WTC11 (cell line): ENCODE results near the gene FES. TPM values are rescaled to one million over a fixed set of nuclear protein-coding genes. Genes with fewer than 3 reads are reported as not detected.

Experiments used
- ATAC-seq: fragments of 200-7000 bp; cut with Tn5 transposase; 2 replicates; pipeline ENCODE4 v1.10.0; 2021; ENCODE audit warnings: mild to moderate bottlenecking, moderate library complexity
- CTCF ChIA-PET: fragments of 300-600 bp; sonication (Branson Sonifier 250); formaldehyde crosslinking; loops from one replicate; lab custom pipeline; 2021; ENCODE audit warnings: antibody characterized with exemption; lab: Charles Lee
- POLR2A ChIA-PET: fragments of 350-600 bp; sonication (Branson Sonifier 250); formaldehyde crosslinking; loops from one replicate; lab custom pipeline; 2021; ENCODE audit warnings: antibody characterized with exemption; lab: Charles Lee
- DNase-seq: peaks from one replicate; pipeline ENCODE4 v3.0.0; 2021; ENCODE audit warnings: low spot score
- H3K27ac Mint-ChIP-seq: 2 replicates; pipeline ENCODE4 v1.8.0; 2021; ENCODE audit warnings: mixed read lengths
- H3K27me3 Mint-ChIP-seq: 2 replicates; pipeline ENCODE4 v1.8.0; 2021; ENCODE audit warnings: low read depth, mild to moderate bottlenecking, moderate library complexity, mixed read lengths
- H3K36me3 Mint-ChIP-seq: 2 replicates; pipeline ENCODE4 v1.8.0; 2021; ENCODE audit warnings: mixed read lengths
- H3K4me1 Mint-ChIP-seq: 2 replicates; pipeline ENCODE4 v1.8.0; 2022; ENCODE audit warnings: mixed read lengths
- H3K4me3 Mint-ChIP-seq: 2 replicates; pipeline ENCODE4 v1.8.0; 2021; ENCODE audit warnings: mild to moderate bottlenecking, moderate library complexity, mixed read lengths
- H3K9me3 Mint-ChIP-seq: 2 replicates; pipeline ENCODE4 v1.8.0; 2021; ENCODE audit warnings: mixed read lengths
- AFF4 ChIP-seq: sonication (generic); formaldehyde crosslinking; IDR thresholded peaks from 2 replicates; pipeline ENCODE4 v1.8.1; 2023; ENCODE audit warnings: mild to moderate bottlenecking, missing genetic modification reagents, borderline replicate concordance
- ATF1 ChIP-seq: sonication (generic); formaldehyde crosslinking; IDR thresholded peaks from 2 replicates; pipeline ENCODE4 v1.8.1; 2023; ENCODE audit warnings: mild to moderate bottlenecking, moderate library complexity, missing genetic modification reagents
- ATF2 ChIP-seq: sonication (generic); formaldehyde crosslinking; IDR thresholded peaks from 2 replicates; pipeline ENCODE4 v1.8.1; 2022; ENCODE audit warnings: low read depth, missing genetic modification reagents, borderline replicate concordance
- CDX4 ChIP-seq: fragments of 250-450 bp; sonication (Bioruptor Pico); IDR thresholded peaks from 2 replicates; pipeline ENCODE4 v1.9.0; 2021; ENCODE audit warnings: moderate library complexity, mild to moderate bottlenecking, inconsistent platforms, borderline replicate concordance
- CREM ChIP-seq: sonication (generic); formaldehyde crosslinking; IDR thresholded peaks from 2 replicates; pipeline ENCODE4 v1.8.1; 2022; ENCODE audit warnings: mild to moderate bottlenecking, missing genetic modification reagents, moderate library complexity
- E2F1 ChIP-seq: sonication (generic); formaldehyde crosslinking; IDR thresholded peaks from 2 replicates; pipeline ENCODE4 v1.8.0; 2022; ENCODE audit warnings: mild to moderate bottlenecking, missing genetic modification reagents
- ETV6 ChIP-seq: sonication (generic); formaldehyde crosslinking; IDR thresholded peaks from 2 replicates; pipeline ENCODE4 v1.8.1; 2022; ENCODE audit warnings: mild to moderate bottlenecking, missing genetic modification reagents
- FOXP1 ChIP-seq: sonication (generic); formaldehyde crosslinking; IDR thresholded peaks from 2 replicates; pipeline ENCODE4 v1.8.0; 2022; ENCODE audit warnings: missing genetic modification reagents, mild to moderate bottlenecking, moderate library complexity, borderline replicate concordance
- MAX ChIP-seq: sonication (generic); formaldehyde crosslinking; IDR thresholded peaks from 2 replicates; pipeline ENCODE4 v1.8.0; 2022; ENCODE audit warnings: mild to moderate bottlenecking, missing genetic modification reagents
- NFE2L1 ChIP-seq: sonication (generic); formaldehyde crosslinking; IDR thresholded peaks from 2 replicates; pipeline ENCODE4 v1.8.1; 2023; ENCODE audit warnings: missing genetic modification reagents
- NR2C2 ChIP-seq: sonication (generic); formaldehyde crosslinking; IDR thresholded peaks from 2 replicates; pipeline ENCODE4 v1.8.0; 2022; ENCODE audit warnings: mild to moderate bottlenecking, missing genetic modification reagents
- PREB ChIP-seq: sonication (generic); formaldehyde crosslinking; IDR thresholded peaks from 2 replicates; pipeline ENCODE4 v1.8.1; 2022; ENCODE audit warnings: mild to moderate bottlenecking, missing genetic modification reagents, moderate library complexity, borderline replicate concordance
- PRRX2 ChIP-seq: fragments of 250-450 bp; sonication (Bioruptor Pico); IDR thresholded peaks from 2 replicates; pipeline ENCODE4 v1.8.0; 2021; ENCODE audit warnings: mild to moderate bottlenecking
- SOX15 ChIP-seq: fragments of 250-450 bp; sonication (Bioruptor Pico); IDR thresholded peaks from 2 replicates; pipeline ENCODE4 v1.9.0; 2021; ENCODE audit warnings: mild to moderate bottlenecking
- TEAD4 ChIP-seq: sonication (generic); formaldehyde crosslinking; IDR thresholded peaks from 2 replicates; pipeline ENCODE4 v1.8.0; 2022; ENCODE audit warnings: mild to moderate bottlenecking, missing genetic modification reagents
- USF1 ChIP-seq: sonication (generic); formaldehyde crosslinking; IDR thresholded peaks from 2 replicates; pipeline ENCODE4 v1.8.0; 2022; ENCODE audit warnings: mild to moderate bottlenecking, missing genetic modification reagents
- ZBTB21 ChIP-seq: sonication (generic); formaldehyde crosslinking; IDR thresholded peaks from 2 replicates; pipeline ENCODE4 v1.8.1; 2023; ENCODE audit warnings: mild to moderate bottlenecking, missing genetic modification reagents, borderline replicate concordance
- ZBTB43 ChIP-seq: sonication (generic); formaldehyde crosslinking; IDR thresholded peaks from 2 replicates; pipeline ENCODE4 v1.8.1; 2023; ENCODE audit warnings: mild to moderate bottlenecking, missing genetic modification reagents
- ZNF232 ChIP-seq: sonication (generic); formaldehyde crosslinking; IDR thresholded peaks from 2 replicates; pipeline ENCODE4 v1.8.0; 2022; ENCODE audit warnings: mild to moderate bottlenecking, missing genetic modification reagents
- ZNF263 ChIP-seq: sonication (generic); formaldehyde crosslinking; IDR thresholded peaks from 2 replicates; pipeline ENCODE4 v1.8.1; 2022; ENCODE audit warnings: low read depth, mild to moderate bottlenecking, moderate library complexity, missing genetic modification reagents
- total RNA-seq: library from RNA; stranded (reverse); gene quantifications from 3 replicates; pipeline ENCODE4 v1.2.3, GENCODE V29; 2021
- TF ChIP-seq, protein P1 (sequence below): sonication (generic); formaldehyde crosslinking; IDR thresholded peaks from 2 replicates; pipeline ENCODE4 v1.8.1; 2022; ENCODE audit warnings: missing genetic modification reagents, borderline replicate concordance
- TF ChIP-seq, protein P2 (sequence below): sonication (generic); formaldehyde crosslinking; conservative IDR thresholded peaks from 2 replicates; pipeline ENCODE4 v1.8.1; 2022; ENCODE audit warnings: mild to moderate bottlenecking, missing genetic modification reagents

The FES gene
- total RNA-seq, 1 experiment from 2014 or later, result 10.0 TPM

GRCh38 chr15:90934949-90935751 is 50.8 kb downstream of the FES start, which contains the start of gene UNC45A:
Gene UNC45A, plus strand, starts transcription at chr15:90935285. Its CDS starts 40 bp downstream, at chr15:90935325.
- POLR2A ChIA-PET, result interaction anchor here (1.0 to 2.6 kb wide), 6 partner anchors 13 to 218 kb away, joined by 3 to 19 read pairs (median 6); partner anchors contain the start of genes BLM, MAN2A2 and RCCD1
- DNase-seq (peak; percentile 96), ATAC-seq (peak; percentile 83)
- Mint-ChIP-seq H3K27ac (peak within 1 kb of the TSS; percentile 96), H3K27me3 (peaks cover 12% of the 10 kb centered on the region), H3K4me3 (peak within 1 kb of the TSS; percentile 93), H3K36me3 (peaks cover 19% of the 10 kb centered on the region), H3K9me3 (no peaks in the 10 kb centered on the region), H3K4me1 (peaks cover 23% of the 10 kb centered on the region)
- CTCF ChIA-PET, result interaction anchor here (0.5 to 7.7 kb wide), 34 partner anchors 9 to 791 kb away, joined by 3 to 264 read pairs (median 4); partner anchors contain the start of genes BLM, FES, MAN2A2 and RCCD1
- TF ChIP-seq, protein P1, sequence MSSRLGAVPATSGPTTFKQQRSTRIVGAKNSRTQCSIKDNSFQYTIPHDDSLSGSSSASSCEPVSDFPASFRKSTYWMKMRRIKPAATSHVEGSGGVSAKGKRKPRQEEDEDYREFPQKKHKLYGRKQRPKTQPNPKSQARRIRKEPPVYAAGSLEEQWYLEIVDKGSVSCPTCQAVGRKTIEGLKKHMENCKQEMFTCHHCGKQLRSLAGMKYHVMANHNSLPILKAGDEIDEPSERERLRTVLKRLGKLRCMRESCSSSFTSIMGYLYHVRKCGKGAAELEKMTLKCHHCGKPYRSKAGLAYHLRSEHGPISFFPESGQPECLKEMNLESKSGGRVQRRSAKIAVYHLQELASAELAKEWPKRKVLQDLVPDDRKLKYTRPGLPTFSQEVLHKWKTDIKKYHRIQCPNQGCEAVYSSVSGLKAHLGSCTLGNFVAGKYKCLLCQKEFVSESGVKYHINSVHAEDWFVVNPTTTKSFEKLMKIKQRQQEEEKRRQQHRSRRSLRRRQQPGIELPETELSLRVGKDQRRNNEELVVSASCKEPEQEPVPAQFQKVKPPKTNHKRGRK (CRISPR knock-in tag), result no peak
- no peak for TF ChIP-seq CREM (CRISPR knock-in tag)
- no peak for TF ChIP-seq CDX4 (CRISPR knock-in tag)
- TF ChIP-seq NFE2L1, result peak; percentile 35; the same call in 1 of the 2 replicates
- TF ChIP-seq ZNF263 (CRISPR knock-in tag), result no peak
- TF ChIP-seq ATF1 (CRISPR knock-in tag), result no peak
- no peak for TF ChIP-seq TEAD4 (CRISPR knock-in tag)
- TF ChIP-seq ETV6, result no peak
- TF ChIP-seq ZNF232 (CRISPR knock-in tag), result 0 out of 2 replicates have a peak, but pooled peaks have one; percentile 27
- 0 out of 2 replicates have a peak, but pooled peaks have one; percentile 20 for TF ChIP-seq MAX (CRISPR knock-in tag)
- no peak; the same call in 1 of the 2 replicates for TF ChIP-seq USF1 (CRISPR knock-in tag)
- TF ChIP-seq FOXP1, result no peak
- no peak for TF ChIP-seq ZBTB43
- TF ChIP-seq PREB (CRISPR knock-in tag), result no peak
- no peak for TF ChIP-seq ATF2 (CRISPR knock-in tag)
- no peak for TF ChIP-seq NR2C2 (CRISPR knock-in tag)
- no peak for TF ChIP-seq E2F1 (CRISPR knock-in tag)
- TF ChIP-seq AFF4, result no peak
- TF ChIP-seq, protein P2, sequence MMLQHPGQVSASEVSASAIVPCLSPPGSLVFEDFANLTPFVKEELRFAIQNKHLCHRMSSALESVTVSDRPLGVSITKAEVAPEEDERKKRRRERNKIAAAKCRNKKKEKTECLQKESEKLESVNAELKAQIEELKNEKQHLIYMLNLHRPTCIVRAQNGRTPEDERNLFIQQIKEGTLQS (CRISPR knock-in tag), result no peak
- TF ChIP-seq SOX15 (CRISPR knock-in tag), result no peak
- no peak for TF ChIP-seq PRRX2
- TF ChIP-seq ZBTB21, result no peak
